Type B pancreatic cell (in vitro differentiated cells): ENCODE measurements around the gene TMEM176B. TPM values are rescaled to one million over a fixed set of nuclear protein-coding genes. Genes with fewer than 3 reads are reported as not detected.

Experiments
- DNase-seq: peaks from one replicate; pipeline ENCODE4 v3.0.0; 2021; ENCODE audit warnings: mixed read lengths; ENCODE audit not compliant: unreplicated experiment; ENCODE audit errors: extremely low spot score
- H3K27ac Mint-ChIP-seq: 2 replicates; pipeline ENCODE4 v1.8.0; 2021; ENCODE audit warnings: mild to moderate bottlenecking, mixed read lengths
- H3K27me3 Mint-ChIP-seq: 2 replicates; pipeline ENCODE4 v1.8.0; 2021; ENCODE audit warnings: mixed read lengths
- H3K36me3 Mint-ChIP-seq: 2 replicates; pipeline ENCODE4 v1.8.0; 2021; ENCODE audit warnings: mixed read lengths
- H3K4me1 Mint-ChIP-seq: one replicate; pipeline ENCODE4 v1.8.0; 2021; ENCODE audit warnings: mixed read lengths; ENCODE audit not compliant: unreplicated experiment
- H3K4me3 Mint-ChIP-seq: 2 replicates; pipeline ENCODE4 v1.8.0; 2021; ENCODE audit warnings: mild to moderate bottlenecking, mixed read lengths
- H3K9me3 Mint-ChIP-seq: 2 replicates; pipeline ENCODE4 v1.8.0; 2021; ENCODE audit warnings: mixed read lengths
- CTCF ChIP-seq: fragments of 200-600 bp; sonication (generic); conservative IDR thresholded peaks from 2 replicates; pipeline ENCODE4 v1.5.0; 2021; ENCODE audit warnings: antibody characterized with exemption, mild to moderate bottlenecking
- total RNA-seq: library from RNA; stranded (reverse); gene quantifications from 2 replicates; pipeline ENCODE4 v1.2.1, GENCODE V29; 2021; ENCODE audit warnings: low replicate concordance

Gene TMEM176B
- total RNA-seq, 1 donor from 2014 or later = 72.9 TPM

GRCh38 chr7:150805864-150806263 lies 5.7 kb upstream of the TMEM176B start:
- no peak for DNase-seq
- peaks cover 51% of the 10 kb centered on the region for H3K27me3 Mint-ChIP-seq
- no peak for TF ChIP-seq CTCF
- H3K27ac Mint-ChIP-seq = no peak overlapping the region
- H3K9me3 Mint-ChIP-seq = peaks cover 8% of the 10 kb centered on the region
- no peaks in the 10 kb centered on the region for H3K36me3 Mint-ChIP-seq
- no peak overlapping the region for H3K4me3 Mint-ChIP-seq
- H3K4me1 Mint-ChIP-seq = no peaks in the 10 kb centered on the region

GRCh38 chr7:150804802-150805201 lies 4.6 kb upstream of the TMEM176B start:
- Mint-ChIP-seq H3K27ac (no peak overlapping the region), H3K9me3 (peaks cover 8% of the 10 kb centered on the region), H3K4me1 (no peaks in the 10 kb centered on the region), H3K36me3 (no peaks in the 10 kb centered on the region), H3K27me3 (peaks cover 47% of the 10 kb centered on the region), H3K4me3 (no peak overlapping the region)
- no peak for DNase-seq
- no peak for TF ChIP-seq CTCF

- Mint-ChIP-seq H3K9me3 (peaks cover 8% of the 10 kb centered on the region), H3K4me1 (no peaks in the 10 kb centered on the region), H3K27ac (no peak overlapping the region), H3K4me3 (no peak overlapping the region), H3K27me3 (peaks cover 54% of the 10 kb centered on the region), H3K36me3 (no peaks in the 10 kb centered on the region)
- DNase-seq = no peak
- no peak for TF ChIP-seq CTCF
These were observed 3.1 kb upstream of the TMEM176B start for GRCh38 chr7:150803161-150803860.

- Mint-ChIP-seq H3K4me1 (no peaks in the 10 kb centered on the region), H3K36me3 (no peaks in the 10 kb centered on the region), H3K9me3 (peaks cover 8% of the 10 kb centered on the region), H3K27ac (no peak overlapping the region), H3K27me3 (peaks cover 63% of the 10 kb centered on the region), H3K4me3 (peak overlapping the region; percentile 65)
- DNase-seq = no peak
- TF ChIP-seq CTCF = no peak
These were observed 2.0 kb upstream of the TMEM176B start for GRCh38 chr7:150801946-150802771.

- Mint-ChIP-seq H3K27me3 (peaks cover 66% of the 10 kb centered on the region), H3K9me3 (peaks cover 5% of the 10 kb centered on the region), H3K27ac (no peak overlapping the region), H3K4me3 (peak overlapping the region; percentile 82), H3K4me1 (no peaks in the 10 kb centered on the region), H3K36me3 (no peaks in the 10 kb centered on the region)
- no peak for DNase-seq
- no peak for TF ChIP-seq CTCF
These were observed 1.2 kb upstream of the TMEM176B start for GRCh38 chr7:150801242-150801945.
